ENCODE data around the gene OST4.

OST4 gene

GRCh38 chr2:27071990-27072830 is 756 bp upstream of the OST4 start:
- TF ChIP-seq CTCF (conservative IDR thresholded peaks at IDR 0.05; ENCODE audit: control insufficient read depth, insufficient read depth, low read depth, low read length): no peak
- H3K4me3 ChIP-seq (ENCODE audit: control insufficient read depth, low read depth, low read length): peak overlapping the region; percentile 50
- DNase-seq (ENCODE audit: low read depth): peak; percentile 44

- no peak for DNase-seq (ENCODE audit: low read depth)
- peak overlapping the region; percentile 99 for H3K4me3 ChIP-seq (ENCODE audit: control insufficient read depth, low read depth, low read length)
- TF ChIP-seq CTCF (conservative IDR thresholded peaks at IDR 0.05; ENCODE audit: control insufficient read depth, insufficient read depth, low read depth, low read length): no peak
These were observed 689 bp downstream of the OST4 start for GRCh38 chr2:27070653-27071276.

GRCh38 chr2:27069961-27070618 is 1.4 kb downstream of the OST4 start:
- DNase-seq (ENCODE audit: low read depth): no peak
- H3K4me3 ChIP-seq (ENCODE audit: control insufficient read depth, low read depth, low read length): peak overlapping the region; percentile 99
- TF ChIP-seq CTCF (conservative IDR thresholded peaks at IDR 0.05; ENCODE audit: control insufficient read depth, insufficient read depth, low read depth, low read length): no peak

GRCh38 chr2:27069436-27069835 is 2.0 kb downstream of the OST4 start:
- TF ChIP-seq CTCF (conservative IDR thresholded peaks at IDR 0.05; ENCODE audit: control insufficient read depth, insufficient read depth, low read depth, low read length): no peak
- DNase-seq (ENCODE audit: low read depth): no peak
- H3K4me3 ChIP-seq (ENCODE audit: control insufficient read depth, low read depth, low read length): peak overlapping the region; percentile 4

- DNase-seq (ENCODE audit: low read depth): no peak
- no peak for TF ChIP-seq CTCF (conservative IDR thresholded peaks at IDR 0.05; ENCODE audit: control insufficient read depth, insufficient read depth, low read depth, low read length)
- no peak overlapping the region for H3K4me3 ChIP-seq (ENCODE audit: control insufficient read depth, low read depth, low read length)
These were observed 4.1 kb downstream of the OST4 start for GRCh38 chr2:27067385-27067784.

- TF ChIP-seq CTCF (conservative IDR thresholded peaks at IDR 0.05; ENCODE audit: control insufficient read depth, insufficient read depth, low read depth, low read length): no peak
- DNase-seq (ENCODE audit: low read depth): no peak
- H3K4me3 ChIP-seq (ENCODE audit: control insufficient read depth, low read depth, low read length): no peak overlapping the region
These were observed 6.3 kb downstream of the OST4 start for GRCh38 chr2:27065128-27065527.
